PC-3 (cell line): ENCODE data around the gene CEP131. TPM values are rescaled to one million over a fixed set of nuclear protein-coding genes. Genes with fewer than 3 reads are reported as not detected.

Source experiments
- ATAC-seq: fragments of 200-7000 bp; cut with Tn5 transposase; 2 replicates; pipeline ENCODE4 v1.9.1; 2020; ENCODE audit warnings: mild to moderate bottlenecking, moderate library complexity
- BruUV-seq: library from RNA; stranded (reverse); fragments of 400-500 nt; replicated peaks from 2 replicates; lab custom pipeline; 2021; lab: Mats Ljungman, UMichigan
- CTCF ChIA-PET: fragments of 300-600 bp; sonication (Branson Sonifier 250); formaldehyde crosslinking; loops from one replicate; lab custom pipeline; 2022; ENCODE audit warnings: antibody characterized with exemption; lab: Charles Lee
- POLR2A ChIA-PET: fragments of 300-600 bp; sonication (Branson Sonifier 250); formaldehyde crosslinking; loops from one replicate; lab custom pipeline; 2022; ENCODE audit warnings: antibody characterized with exemption; ENCODE audit not compliant: unreplicated experiment; lab: Charles Lee
- DNase-seq: peaks from one replicate; pipeline ENCODE4 v3.0.0-alpha.2; 2015
- H2AFZ ChIP-seq: fragments of 300-600 bp; sonication (generic); 2 replicates; pipeline ENCODE4 v1.6.0; 2016; ENCODE audit warnings: antibody characterized with exemption, low read length
- H3F3A ChIP-seq: fragments of 300-600 bp; sonication (generic); one replicate; pipeline ENCODE4 v1.6.0; 2017; ENCODE audit warnings: antibody characterized with exemption, low read length, control low read depth, mild to moderate bottlenecking; ENCODE audit not compliant: unreplicated experiment
- H3K27ac ChIP-seq: fragments of 300-600 bp; sonication (generic); 2 replicates; pipeline ENCODE4 v1.5.1; 2016; ENCODE audit warnings: mild to moderate bottlenecking, low read length
- H3K27me3 ChIP-seq: fragments of 300-600 bp; sonication (generic); 2 replicates; pipeline ENCODE4 v1.6.1; 2016; ENCODE audit warnings: low read length, mixed read lengths
- H3K36me3 ChIP-seq: fragments of 300-600 bp; sonication (generic); 2 replicates; pipeline ENCODE4 v1.6.1; 2016; ENCODE audit warnings: low read depth, mixed run types, low read length, mixed read lengths
- H3K4me1 ChIP-seq: fragments of 300-600 bp; sonication (generic); 2 replicates; pipeline ENCODE4 v1.5.1; 2016; ENCODE audit warnings: low read length; ENCODE audit not compliant: insufficient read depth
- H3K4me2 ChIP-seq: fragments of 300-600 bp; sonication (generic); 2 replicates; pipeline ENCODE4 v1.6.0; 2016; ENCODE audit warnings: low read length
- H3K4me3 ChIP-seq: fragments of 300-600 bp; sonication (generic); 2 replicates; pipeline ENCODE4 v1.5.1; 2016; ENCODE audit warnings: mild to moderate bottlenecking, low read length, mixed read lengths
- H3K79me2 ChIP-seq: fragments of 300-600 bp; sonication (generic); 2 replicates; pipeline ENCODE4 v1.6.1; 2017; ENCODE audit warnings: low read length, mixed read lengths
- H3K9ac ChIP-seq: fragments of 300-600 bp; sonication (generic); 2 replicates; pipeline ENCODE4 v1.6.0; 2016; ENCODE audit warnings: mild to moderate bottlenecking, low read length
- H3K9me2 ChIP-seq: fragments of 300-600 bp; sonication (generic); replicated peaks from 2 replicates; pipeline ENCODE4 v1.6.1; 2016; ENCODE audit warnings: mixed run types, low read length, mixed read lengths
- H3K9me3 ChIP-seq: fragments of 300-600 bp; sonication (generic); 2 replicates; pipeline ENCODE4 v1.6.1; 2016; ENCODE audit warnings: low read length, mixed read lengths
- H4K20me1 ChIP-seq: fragments of 300-600 bp; sonication (generic); 2 replicates; pipeline ENCODE4 v1.6.1; 2016; ENCODE audit warnings: low read length, mixed read lengths
- EZH2 ChIP-seq: fragments of 300-600 bp; sonication (generic); IDR thresholded peaks from one replicate; pipeline ENCODE4 v1.6.1; 2017; ENCODE audit warnings: antibody characterized with exemption, mild to moderate bottlenecking, low read length; ENCODE audit not compliant: unreplicated experiment
- EZH2phosphoT487 ChIP-seq: fragments of 300-600 bp; sonication (generic); IDR thresholded peaks from 2 replicates; pipeline ENCODE4 v1.6.1; 2018; ENCODE audit warnings: mild to moderate bottlenecking, antibody characterized with exemption, low read length, borderline replicate concordance
- intact Hi-C: fragments of 100-400 bp; cut with micrococcal nuclease; formaldehyde crosslinking; loops from 2 replicates; pipeline ENCODE4 v1.9.0; 2023
- total RNA-seq: library from RNA; depleted of rRNA; stranded (reverse); fragments of >200 nt; gene quantifications from 2 replicates; pipeline ENCODE4 v1.2.3, GENCODE V29; 2014
- TF ChIP-seq, protein P1 (sequence below): fragments of 300-600 bp; sonication (generic); conservative IDR thresholded peaks from 2 replicates; pipeline ENCODE4 v1.5.1; 2017; ENCODE audit warnings: antibody characterized with exemption, low read depth, mild to moderate bottlenecking, low read length

Gene CEP131
- total RNA-seq, 1 experiment from 2014 or later, result 32.1 TPM

DNA sequence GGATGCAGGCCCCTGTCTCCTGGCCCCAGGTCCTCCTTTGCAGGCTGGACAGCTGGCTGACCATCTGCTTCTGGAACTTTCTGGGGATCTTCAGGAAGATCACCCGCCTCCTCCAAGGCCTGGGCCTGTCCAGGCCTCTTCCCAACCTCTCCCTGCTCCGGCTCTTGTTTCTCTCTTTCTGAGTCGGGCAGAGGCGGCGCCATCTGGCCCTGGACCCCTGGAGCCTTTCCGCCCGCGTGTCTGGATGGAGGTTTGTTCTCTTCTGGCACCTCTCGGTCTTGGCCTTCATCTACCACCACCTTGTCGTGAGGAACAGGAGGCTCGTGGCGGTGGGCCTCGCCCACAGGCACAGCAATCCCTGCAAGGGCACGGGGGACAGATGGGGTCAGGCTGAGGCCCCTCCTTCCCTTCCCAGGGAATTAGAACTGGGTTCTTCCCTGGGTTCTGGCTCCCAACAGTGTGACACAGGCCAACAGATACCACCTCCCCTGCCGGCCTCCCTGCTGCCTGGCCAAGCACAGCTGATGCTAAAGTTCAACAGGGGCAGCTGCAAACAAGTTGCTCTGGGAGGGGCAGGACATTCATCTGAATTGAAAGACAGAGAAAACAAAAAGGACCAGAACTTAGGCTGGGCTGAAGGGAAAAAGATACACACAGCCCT lies 29.7 kb upstream of the CEP131 start:
- H4K20me1 ChIP-seq, result no peaks in the 10 kb centered on the region
- H3F3A ChIP-seq, result no peaks in the 10 kb centered on the region
- H3K9me2 ChIP-seq, result no peaks in the 10 kb centered on the region
- H3K27me3 ChIP-seq, result no peaks in the 10 kb centered on the region
- CTCF ChIA-PET, result no interaction called here
- intact Hi-C loops, result loop anchor here (10.0 kb wide), 1 partner anchor 142 kb away; the partner anchor contains the start of gene BAHCC1
- H3K9ac ChIP-seq, result no peak overlapping the region
- H3K4me3 ChIP-seq, result no peak overlapping the region
- H3K27ac ChIP-seq, result no peak overlapping the region
- no peaks in the 10 kb centered on the region for H3K79me2 ChIP-seq
- H3K36me3 ChIP-seq, result no peaks in the 10 kb centered on the region; the same call in none of the 2 replicates
- TSS peak; percentile 16 for BruUV-seq
- H2AFZ ChIP-seq, result no peak overlapping the region
- no peak for DNase-seq
- no peak overlapping the region for H3K4me2 ChIP-seq
- ATAC-seq, result no peak
- H3K9me3 ChIP-seq, result no peaks in the 10 kb centered on the region
- H3K4me1 ChIP-seq, result 0 out of 2 replicates have a peak, but pooled peaks cover 3% of the 10 kb centered on the region
- TF ChIP-seq EZH2, result no peak
- no peak for TF ChIP-seq EZH2phosphoT487
- TF ChIP-seq, protein P1, sequence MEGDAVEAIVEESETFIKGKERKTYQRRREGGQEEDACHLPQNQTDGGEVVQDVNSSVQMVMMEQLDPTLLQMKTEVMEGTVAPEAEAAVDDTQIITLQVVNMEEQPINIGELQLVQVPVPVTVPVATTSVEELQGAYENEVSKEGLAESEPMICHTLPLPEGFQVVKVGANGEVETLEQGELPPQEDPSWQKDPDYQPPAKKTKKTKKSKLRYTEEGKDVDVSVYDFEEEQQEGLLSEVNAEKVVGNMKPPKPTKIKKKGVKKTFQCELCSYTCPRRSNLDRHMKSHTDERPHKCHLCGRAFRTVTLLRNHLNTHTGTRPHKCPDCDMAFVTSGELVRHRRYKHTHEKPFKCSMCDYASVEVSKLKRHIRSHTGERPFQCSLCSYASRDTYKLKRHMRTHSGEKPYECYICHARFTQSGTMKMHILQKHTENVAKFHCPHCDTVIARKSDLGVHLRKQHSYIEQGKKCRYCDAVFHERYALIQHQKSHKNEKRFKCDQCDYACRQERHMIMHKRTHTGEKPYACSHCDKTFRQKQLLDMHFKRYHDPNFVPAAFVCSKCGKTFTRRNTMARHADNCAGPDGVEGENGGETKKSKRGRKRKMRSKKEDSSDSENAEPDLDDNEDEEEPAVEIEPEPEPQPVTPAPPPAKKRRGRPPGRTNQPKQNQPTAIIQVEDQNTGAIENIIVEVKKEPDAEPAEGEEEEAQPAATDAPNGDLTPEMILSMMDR, result no peak
- POLR2A ChIA-PET, result no interaction called here

DNA sequence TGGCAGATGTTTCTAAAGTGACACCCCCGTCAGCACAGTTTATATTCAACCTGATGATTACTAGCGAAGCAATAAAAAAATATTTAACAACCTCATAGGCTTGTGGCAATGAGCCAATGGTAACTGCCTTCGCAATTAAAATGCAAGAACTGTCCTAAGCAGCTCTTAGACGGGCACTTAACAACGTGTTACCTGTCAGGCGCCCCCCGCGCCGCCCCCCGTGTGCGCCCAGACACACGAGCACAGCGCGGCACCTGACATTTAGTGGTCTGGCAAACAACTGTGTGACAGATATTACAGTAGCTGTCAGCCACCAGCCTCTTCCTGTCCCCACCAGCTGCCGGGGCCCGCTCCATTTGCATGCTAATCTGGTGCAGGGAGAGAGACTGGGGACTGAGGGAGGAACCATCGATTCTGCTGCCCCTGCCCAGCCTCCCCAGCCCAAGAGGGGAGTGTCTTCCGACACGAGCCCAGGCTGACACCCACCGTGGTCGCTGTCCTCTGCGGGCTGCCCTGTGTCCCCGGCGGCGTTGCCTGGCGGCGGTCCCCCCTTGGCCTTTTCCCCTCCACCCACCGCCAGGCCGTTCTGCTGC lies 29.0 kb upstream of the CEP131 start:
- Histone ChIP-seq H3K27ac (no peak overlapping the region), H3K4me1 (0 out of 2 replicates have a peak, but pooled peaks cover 3% of the 10 kb centered on the region), H2AFZ (no peak overlapping the region), H3K9ac (no peak overlapping the region), H3K27me3 (no peaks in the 10 kb centered on the region), H3K9me2 (no peaks in the 10 kb centered on the region), H3K36me3 (no peaks in the 10 kb centered on the region; the same call in none of the 2 replicates), H3K9me3 (no peaks in the 10 kb centered on the region), H3F3A (no peaks in the 10 kb centered on the region), H3K79me2 (no peaks in the 10 kb centered on the region), H3K4me3 (no peak overlapping the region), H4K20me1 (no peaks in the 10 kb centered on the region), H3K4me2 (no peak overlapping the region)
- intact Hi-C loops, result loop anchor here (10.0 kb wide), 1 partner anchor 143 kb away; the partner anchor contains the start of gene BAHCC1
- ChIA-PET POLR2A (no interaction called here), CTCF (no interaction called here)
- DNase-seq, result no peak
- no TSS peak for BruUV-seq
- ATAC-seq, result no peak
- TF ChIP-seq, protein P1, result no peak
- TF ChIP-seq EZH2phosphoT487 (no peak), EZH2 (no peak)
